ENCODE results near the gene ARHGAP28.

The ARHGAP28 gene, protein sequence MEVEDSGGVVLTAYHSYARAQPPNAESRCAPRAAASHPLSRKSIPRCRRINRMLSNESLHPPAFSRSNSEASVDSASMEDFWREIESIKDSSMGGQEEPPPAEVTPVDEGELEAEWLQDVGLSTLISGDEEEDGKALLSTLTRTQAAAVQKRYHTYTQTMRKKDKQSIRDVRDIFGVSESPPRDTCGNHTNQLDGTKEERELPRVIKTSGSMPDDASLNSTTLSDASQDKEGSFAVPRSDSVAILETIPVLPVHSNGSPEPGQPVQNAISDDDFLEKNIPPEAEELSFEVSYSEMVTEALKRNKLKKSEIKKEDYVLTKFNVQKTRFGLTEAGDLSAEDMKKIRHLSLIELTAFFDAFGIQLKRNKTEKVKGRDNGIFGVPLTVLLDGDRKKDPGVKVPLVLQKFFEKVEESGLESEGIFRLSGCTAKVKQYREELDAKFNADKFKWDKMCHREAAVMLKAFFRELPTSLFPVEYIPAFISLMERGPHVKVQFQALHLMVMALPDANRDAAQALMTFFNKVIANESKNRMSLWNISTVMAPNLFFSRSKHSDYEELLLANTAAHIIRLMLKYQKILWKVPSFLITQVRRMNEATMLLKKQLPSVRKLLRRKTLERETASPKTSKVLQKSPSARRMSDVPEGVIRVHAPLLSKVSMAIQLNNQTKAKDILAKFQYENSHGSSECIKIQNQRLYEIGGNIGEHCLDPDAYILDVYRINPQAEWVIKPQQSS

GRCh38 chr18:6729247-6730091 is at the start of gene ARHGAP28:
Gene ARHGAP28, plus strand, starts transcription at chr18:6729716. Its CDS starts 106 bp downstream, at chr18:6729822.
- DNase-seq, result no peak

- DNase-seq, result no peak
Measured at GRCh38 chr18:6681331-6681875, 48.1 kb upstream of the ARHGAP28 start.

- DNase-seq, result no peak
Measured at GRCh38 chr18:6682437-6683111, 46.9 kb upstream of the ARHGAP28 start.

- DNase-seq, result no peak
Measured at GRCh38 chr18:6683112-6683876, 46.2 kb upstream of the ARHGAP28 start.

DNA sequence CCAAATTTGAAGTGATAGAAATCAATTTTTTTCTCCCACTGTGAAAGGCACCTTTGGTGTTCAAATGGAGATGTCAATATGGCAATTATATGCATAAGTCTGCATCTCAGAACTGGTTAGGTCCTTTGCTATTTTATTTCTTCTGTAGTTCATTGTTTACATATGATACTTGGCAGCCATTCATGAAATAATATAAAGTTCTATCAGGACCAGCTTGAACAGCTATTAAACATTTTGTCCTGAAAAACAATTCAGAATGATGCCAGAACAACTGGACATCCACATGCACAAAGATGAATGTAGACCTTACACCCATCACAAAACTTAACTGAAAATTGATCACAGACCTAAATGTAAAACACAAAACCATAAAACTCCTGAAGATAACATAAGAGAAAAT is 41.8 kb upstream of the ARHGAP28 start:
- no peak for DNase-seq

DNA sequence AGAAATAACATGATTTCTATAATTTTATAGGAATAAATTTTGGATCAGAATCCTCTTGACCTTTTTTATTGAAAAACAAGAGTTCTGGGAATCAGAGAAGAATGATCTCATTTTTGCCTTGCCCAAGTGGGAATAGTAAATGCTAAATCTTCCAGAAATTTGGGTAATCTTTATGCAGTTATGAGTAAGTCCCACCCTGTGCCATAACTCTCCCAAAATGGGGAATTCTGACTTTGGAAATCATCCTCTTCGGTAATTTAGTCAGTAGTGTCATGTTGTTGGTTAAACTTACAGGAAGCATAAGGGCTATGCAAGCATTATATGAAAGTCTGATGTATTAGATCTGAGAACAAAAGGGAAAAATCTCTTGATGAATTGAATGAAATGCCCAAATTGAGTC is 20.6 kb upstream of the ARHGAP28 start:
- DNase-seq, result no peak

- no peak for DNase-seq
Measured at GRCh38 chr18:6711467-6711866, 18.0 kb upstream of the ARHGAP28 start.

GRCh38 chr18:6712401-6712800 is 17.1 kb upstream of the ARHGAP28 start:
- DNase-seq, result no peak

DNA sequence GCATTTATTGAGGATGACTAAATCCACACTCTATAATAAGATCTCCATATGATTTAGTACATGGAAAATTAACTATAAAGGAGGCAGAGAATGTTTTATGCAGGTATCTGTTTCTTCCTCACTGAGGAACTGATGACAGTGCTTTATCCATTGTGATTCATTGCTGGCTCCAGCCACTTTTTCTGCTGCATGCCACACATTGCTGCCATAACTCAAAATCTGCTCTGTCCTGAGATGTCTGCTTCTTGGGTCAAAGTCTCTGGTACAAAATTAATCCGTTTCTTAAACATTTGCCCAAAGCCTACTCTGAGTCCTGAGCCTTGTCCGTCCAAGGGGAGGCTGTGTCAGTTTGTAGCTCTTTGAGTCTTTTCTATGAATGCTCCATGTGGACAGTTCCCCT is 15.5 kb upstream of the ARHGAP28 start:
- no peak for DNase-seq

DNA sequence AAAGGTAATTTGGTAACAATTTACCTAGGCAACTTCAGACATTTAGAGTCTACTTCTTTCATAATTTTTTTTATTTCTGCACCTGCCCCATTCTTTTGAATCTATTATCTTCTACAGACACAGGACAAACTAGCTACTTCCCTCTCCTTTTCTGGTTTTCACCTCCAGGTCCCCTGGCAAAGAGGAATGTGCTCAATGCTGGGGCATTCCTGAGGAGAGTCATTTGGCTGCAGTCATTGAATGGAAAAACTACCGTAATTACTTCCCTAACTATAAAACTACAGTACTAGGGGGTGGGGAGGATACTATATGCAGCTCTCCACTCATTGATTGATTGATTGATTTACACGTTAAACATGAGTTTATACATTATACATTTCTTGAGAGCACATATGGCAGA is 11.2 kb upstream of the ARHGAP28 start:
- no peak for DNase-seq

DNA sequence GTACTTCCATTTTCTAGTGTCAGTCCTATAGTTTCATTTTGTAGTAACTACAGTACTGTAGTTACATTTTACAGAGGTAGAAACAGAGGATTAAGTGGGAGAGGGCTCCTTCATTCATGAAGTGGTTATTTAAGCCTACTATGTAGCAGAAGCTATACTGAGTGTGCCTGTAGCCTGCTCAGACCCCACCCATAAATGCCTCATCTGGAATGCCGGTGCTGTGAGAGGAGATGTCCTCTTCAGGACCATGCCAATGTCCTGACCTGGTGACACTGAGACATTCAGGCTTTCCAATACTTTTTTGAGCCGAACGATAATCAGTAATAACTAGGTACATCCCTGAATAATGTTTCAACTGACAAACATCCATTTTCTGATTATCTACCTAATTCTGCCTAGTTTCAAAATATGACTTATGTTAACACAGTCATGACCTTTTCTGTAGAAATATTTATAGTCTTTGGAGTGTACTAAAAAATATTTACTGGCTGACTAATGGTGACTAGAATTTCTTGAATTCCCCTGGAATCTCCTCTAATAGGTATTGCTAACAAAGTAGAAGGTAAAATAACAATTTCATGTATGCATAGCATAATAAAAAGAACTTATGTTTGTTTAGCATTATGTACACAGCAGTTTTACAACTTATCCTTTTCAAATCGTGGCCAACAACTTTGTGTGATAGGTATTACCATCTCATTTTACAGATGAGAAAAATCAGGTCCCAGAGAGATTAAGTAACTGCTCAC is 10.2 kb upstream of the ARHGAP28 start:
- DNase-seq, result no peak

- DNase-seq, result no peak
Measured at GRCh38 chr18:6719910-6720683, 9.4 kb upstream of the ARHGAP28 start.

DNA sequence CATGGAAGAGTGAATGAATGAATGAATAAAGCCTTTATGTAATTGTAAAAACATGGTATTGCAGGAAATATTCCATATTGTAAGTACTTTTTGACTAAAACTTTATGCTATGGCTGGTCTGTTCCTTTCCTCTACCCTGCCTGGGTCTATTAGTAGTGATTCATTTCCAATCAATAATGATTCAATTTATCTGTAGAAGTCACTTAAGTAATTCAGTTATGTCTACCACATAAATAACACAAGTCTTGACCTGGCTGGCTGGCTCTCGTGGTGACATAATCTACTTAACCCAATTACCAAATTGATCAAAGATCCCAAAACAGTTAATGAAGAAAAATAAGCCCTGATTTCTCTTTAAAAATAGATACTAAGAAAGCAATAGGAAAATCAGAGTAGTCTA is 7.8 kb upstream of the ARHGAP28 start:
- DNase-seq, result no peak

GRCh38 chr18:6722690-6723089 is 6.8 kb upstream of the ARHGAP28 start:
- DNase-seq, result no peak

DNA sequence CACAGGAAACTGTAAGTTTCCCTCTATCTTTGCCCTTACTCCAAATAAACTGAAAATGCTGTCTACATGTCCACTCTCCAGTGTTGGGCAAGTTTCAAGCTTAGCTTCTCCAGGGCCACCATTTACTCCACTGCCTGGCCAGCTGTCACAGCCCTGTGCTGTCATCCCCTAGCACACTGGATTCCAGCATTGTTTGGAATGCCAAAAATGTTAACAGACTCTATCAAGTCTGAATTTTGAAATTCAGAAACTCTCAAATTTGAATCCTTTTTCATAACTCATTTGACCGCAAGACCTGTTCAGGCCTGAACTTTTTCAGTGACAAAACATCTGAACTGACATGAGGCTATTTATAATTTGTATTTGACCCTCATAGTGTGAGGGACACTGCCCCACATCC is 5.2 kb upstream of the ARHGAP28 start:
- no peak for DNase-seq

- DNase-seq, result no peak
Measured at GRCh38 chr18:6728331-6728730, 1.2 kb upstream of the ARHGAP28 start.

GRCh38 chr18:6728809-6729246 is 688 bp upstream of the ARHGAP28 start:
- no peak for DNase-seq

GRCh38 chr18:6730416-6731221 is 1.1 kb downstream of the ARHGAP28 start:
- DNase-seq, result no peak

- DNase-seq, result no peak
Measured at GRCh38 chr18:6731222-6731596, 1.7 kb downstream of the ARHGAP28 start.
